Omental fat pad (tissue), 4 donors: ENCODE results near the gene KIF12. TPM values are rescaled to one million over a fixed set of nuclear protein-coding genes. Genes with fewer than 3 reads are reported as not detected.

Experiments used
- ATAC-seq: fragments of 150-250 bp; one replicate; pipeline ENCODE4 v1.9.1; 2016; ENCODE audit warnings: mild to moderate bottlenecking, moderate library complexity; ENCODE audit not compliant: low FRiP score
- DNase-seq: peaks from one replicate; pipeline ENCODE4 v3.0.0-alpha.2; 2019; ENCODE audit warnings: low spot score
- total RNA-seq, 4 donors: library from RNA; depleted of rRNA; stranded (reverse); fragments of >200 nt; gene quantifications; one replicate each; pipeline ENCODE4 v1.1.0, GENCODE V29; 2016
- TF ChIP-seq, protein P1 (sequence below), 3 donors: fragments of 450-650 bp; IDR thresholded peaks; one replicate each; pipeline ENCODE4 v1.5.1; 2016 to 2017; ENCODE audit warnings: antibody characterized with exemption in 3 of 3, mild to moderate bottlenecking in 3 of 3, moderate library complexity in 2 of 3

The KIF12 gene
- total RNA-seq, 4 donors from 2014 or later: 0.12 to 0.19 TPM; not detected in 2

DNA sequence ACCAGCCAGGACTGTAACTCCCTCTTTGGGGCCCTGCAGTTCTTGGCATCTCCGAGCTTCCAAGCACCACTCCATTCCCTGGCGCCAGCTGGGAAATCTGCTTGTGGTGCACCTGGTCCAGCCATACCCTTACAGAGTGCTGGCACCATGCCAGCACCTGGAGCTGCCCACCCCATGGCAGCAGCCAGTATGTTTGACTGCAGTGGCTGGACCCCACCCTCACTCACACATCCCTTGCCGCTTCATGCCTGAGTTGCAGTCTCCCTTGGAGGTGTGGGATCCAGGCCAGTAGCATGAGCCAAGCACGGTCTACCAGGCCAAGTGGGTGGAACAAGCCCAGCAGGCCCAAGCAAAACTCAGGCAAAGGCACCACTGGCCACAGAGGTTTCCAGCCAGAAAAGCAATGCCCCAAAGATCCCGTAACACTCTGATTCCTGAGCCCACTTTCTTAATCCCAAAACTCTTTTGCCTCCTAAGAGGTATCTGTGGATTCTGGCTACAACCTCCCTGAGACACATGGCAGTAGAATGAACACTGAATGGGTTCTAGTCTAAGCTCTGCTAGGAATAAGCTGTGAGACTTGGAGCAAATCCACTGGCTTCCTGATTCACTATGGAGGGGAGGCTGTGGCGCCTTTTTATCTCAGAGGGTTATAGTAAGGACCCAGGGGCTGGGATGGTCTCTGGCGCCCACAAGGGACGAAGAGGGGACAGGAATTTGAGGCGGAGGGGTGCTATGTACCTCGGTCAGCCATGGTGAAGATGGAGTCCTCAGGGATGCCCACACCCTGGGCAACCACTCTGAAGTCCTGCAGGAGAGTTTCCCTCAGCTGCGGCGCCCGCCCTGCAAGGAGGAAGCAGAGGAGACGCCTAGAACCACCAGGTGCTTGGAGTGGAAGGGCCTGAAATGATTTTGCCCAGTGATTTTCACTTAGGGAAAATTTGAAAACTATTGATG, 26.6 kb downstream of the KIF12 start:
- DNase-seq (no peak), ATAC-seq (peak; percentile 64)
- TF ChIP-seq, protein P1, sequence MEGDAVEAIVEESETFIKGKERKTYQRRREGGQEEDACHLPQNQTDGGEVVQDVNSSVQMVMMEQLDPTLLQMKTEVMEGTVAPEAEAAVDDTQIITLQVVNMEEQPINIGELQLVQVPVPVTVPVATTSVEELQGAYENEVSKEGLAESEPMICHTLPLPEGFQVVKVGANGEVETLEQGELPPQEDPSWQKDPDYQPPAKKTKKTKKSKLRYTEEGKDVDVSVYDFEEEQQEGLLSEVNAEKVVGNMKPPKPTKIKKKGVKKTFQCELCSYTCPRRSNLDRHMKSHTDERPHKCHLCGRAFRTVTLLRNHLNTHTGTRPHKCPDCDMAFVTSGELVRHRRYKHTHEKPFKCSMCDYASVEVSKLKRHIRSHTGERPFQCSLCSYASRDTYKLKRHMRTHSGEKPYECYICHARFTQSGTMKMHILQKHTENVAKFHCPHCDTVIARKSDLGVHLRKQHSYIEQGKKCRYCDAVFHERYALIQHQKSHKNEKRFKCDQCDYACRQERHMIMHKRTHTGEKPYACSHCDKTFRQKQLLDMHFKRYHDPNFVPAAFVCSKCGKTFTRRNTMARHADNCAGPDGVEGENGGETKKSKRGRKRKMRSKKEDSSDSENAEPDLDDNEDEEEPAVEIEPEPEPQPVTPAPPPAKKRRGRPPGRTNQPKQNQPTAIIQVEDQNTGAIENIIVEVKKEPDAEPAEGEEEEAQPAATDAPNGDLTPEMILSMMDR (IDR thresholded peaks at IDR 0.05): no peak

- ATAC-seq (no peak), DNase-seq (no peak)
- TF ChIP-seq, protein P1 (IDR thresholded peaks at IDR 0.05): no peak
Measured at GRCh38 chr9:114071197-114071795, 27.8 kb downstream of the KIF12 start.

DNA sequence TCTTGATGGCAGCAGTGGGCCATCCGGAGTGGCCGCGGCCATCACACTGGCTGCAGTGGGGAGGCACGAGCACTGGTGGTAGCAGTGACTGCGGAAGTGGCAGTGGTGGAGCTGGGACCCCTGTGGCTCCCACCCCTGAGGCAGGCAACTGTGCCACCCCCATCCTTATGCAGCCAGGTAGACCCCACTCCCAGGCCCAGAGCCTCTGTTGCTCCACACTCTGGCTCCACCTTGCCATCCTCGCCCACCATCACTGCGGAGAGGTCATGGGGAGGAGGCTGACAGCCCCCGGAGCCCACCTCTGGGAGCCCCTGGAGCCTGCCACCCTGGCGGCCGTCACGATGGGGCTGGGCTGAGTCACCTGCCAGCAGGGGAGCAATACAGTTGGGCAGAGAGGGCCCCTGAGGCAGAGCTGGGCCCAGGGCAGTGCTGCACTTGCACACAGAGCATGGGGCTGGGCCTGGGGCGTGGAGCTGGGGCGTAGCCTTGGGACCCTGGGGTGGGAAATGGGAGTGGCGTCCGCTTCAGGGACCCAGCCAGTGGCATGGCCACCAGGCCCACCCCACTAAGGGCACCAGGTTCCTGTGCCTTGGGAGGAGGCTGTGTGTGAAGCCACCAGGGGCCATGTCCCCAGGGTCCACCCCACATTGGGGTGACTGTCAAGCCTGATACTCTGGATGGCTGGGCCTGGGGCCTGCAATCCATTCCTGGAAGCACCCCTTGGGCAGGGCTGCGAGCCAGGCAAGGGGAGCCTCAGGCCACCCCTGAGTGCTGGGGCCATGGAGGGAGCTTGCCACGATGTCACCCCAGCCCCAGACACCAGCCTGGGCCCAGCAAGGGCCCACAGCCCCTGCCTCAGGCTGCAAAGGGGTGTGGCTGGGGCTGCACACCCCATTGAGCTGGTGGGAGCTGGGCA, 28.6 kb downstream of the KIF12 start:
- ATAC-seq (no peak), DNase-seq (no peak)
- TF ChIP-seq, protein P1 (IDR thresholded peaks at IDR 0.05): no peak

DNA sequence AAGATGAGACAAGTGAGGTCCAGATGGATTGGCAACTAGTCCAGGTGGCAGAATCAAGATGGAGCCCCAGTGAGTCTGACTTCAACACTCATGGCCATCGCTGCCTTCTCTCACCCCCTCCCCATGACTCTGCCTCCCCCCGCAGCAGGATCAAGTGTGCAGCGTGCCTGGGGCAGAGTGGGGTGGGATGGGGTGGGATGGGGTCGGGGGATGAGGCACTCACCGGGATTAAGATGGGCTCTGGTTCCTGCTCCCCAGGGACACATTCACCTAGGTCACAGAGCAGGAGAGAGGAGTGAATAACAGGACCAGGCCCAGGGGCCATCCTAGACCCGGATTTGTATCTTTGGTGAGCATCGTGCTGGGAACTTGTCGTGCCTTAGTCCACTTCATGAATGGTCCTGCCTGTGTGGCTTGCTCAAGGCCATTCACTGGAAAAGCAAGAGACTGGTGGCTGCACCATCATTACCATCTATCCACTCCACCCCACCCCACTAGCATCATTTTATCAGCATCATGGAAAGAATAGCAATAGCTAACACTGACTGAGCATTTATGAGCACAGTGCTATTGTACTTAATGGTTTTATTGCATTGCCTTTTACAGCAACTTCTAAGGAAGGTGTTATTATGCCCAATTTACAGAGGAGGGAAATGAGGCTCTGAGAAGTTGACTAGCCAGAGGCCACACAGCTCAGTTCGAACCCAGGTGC, 29.5 kb downstream of the KIF12 start:
- DNase-seq: no peak
- no peak for ATAC-seq
- TF ChIP-seq, protein P1 (IDR thresholded peaks at IDR 0.05): no peak

GRCh38 chr9:114065304-114065703, 33.8 kb downstream of the KIF12 start:
- DNase-seq (no peak), ATAC-seq (no peak)
- TF ChIP-seq, protein P1 (IDR thresholded peaks at IDR 0.05): no peak

GRCh38 chr9:114061830-114062474, 37.1 kb downstream of the KIF12 start:
- TF ChIP-seq, protein P1 (IDR thresholded peaks at IDR 0.05): no peak
- DNase-seq: no peak
- no peak for ATAC-seq
